HG03064 (cell line): ENCODE data around the gene C15orf39.
"Not testable (repeated sequence)": the region's sequence is repeated elsewhere in the genome, so short reads cannot be mapped to it uniquely, and the experiment has no call there.

ENCODE experiments used
- ATAC-seq: cut with Tn5 transposase; IDR thresholded peaks from one replicate; pipeline ENCODE4 v1.9.1; 2021; ENCODE audit warnings: low read depth; ENCODE audit not compliant: unreplicated experiment

The C15orf39 gene

DNA sequence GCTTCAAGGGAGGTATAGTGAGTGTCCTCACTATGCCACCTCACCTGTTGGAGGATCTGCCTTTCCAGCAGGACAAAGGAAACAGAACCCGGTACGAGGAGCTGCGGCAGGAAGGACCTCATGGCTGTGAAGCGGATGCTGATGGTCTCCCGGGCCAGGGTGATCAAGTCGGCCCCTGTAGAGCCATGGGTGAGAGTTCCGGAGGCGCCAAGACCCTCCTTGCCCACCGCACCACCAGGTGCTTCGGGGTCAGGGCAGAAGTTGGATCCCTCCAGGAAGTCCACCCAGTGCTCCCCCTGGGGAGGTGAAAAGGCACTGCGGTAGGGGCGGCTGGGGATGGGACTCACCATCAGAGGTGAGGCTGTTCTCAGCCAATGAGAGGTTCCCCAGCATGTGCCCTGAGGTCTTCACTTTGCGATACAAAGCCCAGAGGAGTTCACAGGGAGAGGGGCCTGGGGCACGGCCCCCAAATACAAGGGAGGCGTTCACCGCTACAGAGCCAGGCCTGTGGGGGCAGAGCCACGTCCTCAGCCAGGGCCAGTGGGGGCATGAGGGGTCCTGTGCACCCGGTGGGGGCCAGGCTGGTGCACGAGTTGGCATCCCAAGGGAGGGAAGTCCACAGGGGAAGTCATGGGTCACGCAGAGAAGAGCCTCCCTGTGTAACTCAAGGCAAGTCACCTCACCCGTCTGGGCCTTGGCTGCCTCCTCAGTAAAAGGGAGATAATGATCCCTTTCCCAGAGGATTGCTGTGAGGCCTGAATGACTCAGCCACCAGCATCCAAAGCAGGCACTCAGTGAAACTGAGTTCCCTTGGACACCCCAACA, 27.7 kb downstream of the C15orf39 start:
- no peak for ATAC-seq

DNA sequence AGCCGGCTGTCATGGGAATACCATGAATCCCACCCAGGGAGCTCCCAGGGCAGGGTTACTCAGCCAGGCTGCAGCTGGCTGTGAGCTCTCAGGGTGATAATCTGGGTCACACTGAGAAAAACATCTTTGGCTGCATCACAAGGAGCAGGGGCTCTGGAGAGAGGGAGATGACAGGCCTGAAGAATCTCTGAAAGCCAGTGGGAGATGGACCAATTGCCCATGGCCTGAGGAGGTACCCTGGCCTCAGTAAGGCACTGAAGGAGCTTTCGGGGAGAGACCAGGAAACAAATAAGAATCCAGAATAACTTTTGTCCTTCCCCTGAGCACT, 28.3 kb downstream of the C15orf39 start:
- ATAC-seq: no peak

DNA sequence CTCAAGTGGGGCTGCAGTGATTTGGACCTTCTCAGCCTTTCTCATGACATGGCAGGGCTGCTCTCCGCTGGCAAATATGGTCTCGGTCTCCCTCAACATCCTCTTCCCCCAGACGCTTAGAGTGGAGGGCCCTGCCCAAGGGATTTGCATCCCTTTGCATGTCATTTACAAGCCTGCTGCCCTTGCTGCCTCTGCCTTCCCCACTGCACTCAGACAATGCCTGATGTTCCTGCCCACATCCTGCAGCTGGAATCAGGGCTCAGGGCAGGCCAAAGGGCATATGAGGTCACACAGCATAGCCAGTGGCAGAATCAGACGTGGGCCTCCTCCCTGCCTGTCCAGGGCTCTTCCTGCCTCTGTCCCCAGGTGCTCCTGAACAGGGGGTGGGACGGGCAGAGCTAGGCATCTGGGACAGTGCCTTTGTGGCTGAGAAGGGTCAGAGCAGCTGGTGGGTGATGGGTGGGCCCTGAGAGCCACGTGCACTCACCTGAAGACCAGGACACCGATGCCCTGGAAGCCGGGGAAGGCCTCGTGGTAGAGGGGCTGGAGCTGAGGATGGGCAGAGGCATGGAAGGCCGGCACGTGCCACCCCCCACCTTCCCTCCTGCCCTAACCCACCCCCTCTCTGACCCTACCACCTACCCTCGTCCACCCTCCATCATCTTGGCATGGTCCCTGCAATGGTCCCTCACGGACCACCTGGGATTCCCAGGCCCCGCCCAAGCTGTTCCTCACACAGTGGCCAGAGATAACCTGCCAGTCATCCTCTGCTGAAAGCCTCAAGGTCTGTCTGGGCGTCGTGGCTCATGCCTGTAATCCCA, 29.1 kb downstream of the C15orf39 start:
- ATAC-seq: no peak

GRCh38 chr15:75231836-75232235, 30.2 kb downstream of the C15orf39 start:
- ATAC-seq: no peak

GRCh38 chr15:75232252-75232813, 30.7 kb downstream of the C15orf39 start:
- ATAC-seq: no peak

GRCh38 chr15:75232826-75233503, 31.3 kb downstream of the C15orf39 start:
- no peak for ATAC-seq

DNA sequence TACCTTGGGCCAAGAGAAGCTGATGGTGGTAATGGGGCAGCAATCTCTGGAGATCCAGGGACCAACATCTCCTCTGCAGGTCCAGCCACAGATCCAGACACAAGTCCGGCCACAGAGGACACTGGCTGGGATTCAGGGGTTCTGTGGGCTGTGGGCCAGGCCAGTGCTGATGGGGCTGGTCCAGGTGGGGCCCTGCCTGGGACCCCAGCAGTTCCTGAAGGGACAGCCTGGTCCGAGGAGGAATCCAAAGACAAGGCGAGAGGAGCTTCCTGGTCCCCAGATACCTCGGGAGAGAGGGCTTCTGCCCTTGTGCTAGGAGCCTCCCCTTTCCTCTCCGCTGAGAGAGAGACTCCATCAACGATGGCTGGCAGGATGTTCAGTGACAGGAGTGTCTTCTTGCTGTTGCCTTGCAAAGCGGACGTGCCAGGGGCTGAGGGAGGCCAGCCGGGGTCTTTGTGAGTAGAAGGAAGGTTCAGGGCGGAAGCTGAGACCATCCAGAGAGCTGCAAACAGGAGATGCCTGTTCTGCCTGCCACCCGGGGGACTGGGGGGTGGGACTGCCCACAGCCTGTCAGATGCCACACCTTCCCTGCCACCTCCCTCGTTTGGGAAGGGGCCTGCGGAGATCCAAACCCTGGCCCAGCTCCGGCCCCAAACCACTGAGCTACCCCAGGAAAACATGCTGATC, 32.0 kb downstream of the C15orf39 start:
- no peak for ATAC-seq

- no peak for ATAC-seq
These were observed 32.6 kb downstream of the C15orf39 start for GRCh38 chr15:75234191-75234810.

DNA sequence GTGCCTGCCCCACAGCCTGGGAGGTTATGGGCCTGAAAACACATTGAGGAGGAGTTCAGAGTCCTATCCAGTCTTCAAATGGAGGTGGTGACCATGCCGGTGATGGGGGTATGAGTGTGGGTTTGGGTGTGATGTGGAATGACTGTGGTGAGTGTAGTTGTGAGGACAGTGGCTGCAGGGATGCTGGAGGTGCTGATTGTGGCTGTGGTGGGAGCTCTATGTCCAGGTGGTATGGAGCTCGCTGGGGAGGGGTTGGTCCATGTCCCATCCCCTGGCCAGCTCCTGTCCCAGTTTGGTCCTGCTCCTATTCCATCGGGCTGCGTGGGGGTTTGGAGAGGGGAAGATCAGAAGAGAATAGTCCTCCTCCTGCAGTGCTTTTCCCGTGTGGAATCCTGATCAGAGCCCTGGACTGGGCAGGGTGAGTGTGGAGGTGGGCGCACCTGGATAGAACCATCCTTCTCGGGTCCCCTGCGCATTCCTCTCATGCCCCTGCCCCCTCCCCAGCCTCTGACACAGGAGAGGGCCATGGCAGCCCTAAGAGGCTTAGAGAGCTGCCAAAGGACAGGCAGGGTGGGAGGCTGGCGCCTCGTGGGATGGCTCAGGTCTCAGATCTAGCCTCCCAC, 33.5 kb downstream of the C15orf39 start:
- ATAC-seq: no peak

- no peak for ATAC-seq
These were observed 34.4 kb downstream of the C15orf39 start for GRCh38 chr15:75235760-75236729.

DNA sequence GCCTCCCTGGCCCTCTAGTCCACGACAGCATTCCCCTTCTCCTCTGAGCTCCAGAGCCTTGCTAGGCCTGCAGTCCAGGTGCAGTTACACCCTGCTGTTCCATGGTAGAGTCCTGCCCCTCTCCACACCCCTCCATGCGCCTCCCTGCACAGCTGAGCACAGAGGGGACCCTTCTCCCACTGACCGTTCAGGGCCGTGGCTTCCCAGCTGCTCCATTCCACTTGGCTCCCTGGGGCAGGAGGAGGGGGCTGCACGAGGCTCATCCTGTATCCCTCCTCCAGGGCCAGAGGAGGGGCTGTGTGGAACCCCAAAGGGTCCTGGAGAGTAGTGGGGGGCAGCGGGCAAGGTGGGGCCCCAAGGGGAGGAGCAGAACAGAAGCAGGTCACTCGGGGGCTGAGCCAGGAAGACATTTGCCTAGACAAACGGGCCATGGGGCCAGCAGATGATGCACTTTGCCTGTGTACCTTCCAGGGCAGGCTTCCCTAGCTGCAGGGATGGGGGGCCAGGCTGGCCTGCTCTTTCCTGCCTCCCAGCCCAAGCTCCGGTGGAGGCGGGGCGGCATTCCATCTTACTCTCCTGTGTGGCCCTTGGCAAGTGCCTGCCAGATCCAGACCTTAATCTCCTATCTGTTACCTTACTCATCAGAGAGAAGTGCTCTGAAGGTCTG, 35.8 kb downstream of the C15orf39 start:
- no peak for ATAC-seq

DNA sequence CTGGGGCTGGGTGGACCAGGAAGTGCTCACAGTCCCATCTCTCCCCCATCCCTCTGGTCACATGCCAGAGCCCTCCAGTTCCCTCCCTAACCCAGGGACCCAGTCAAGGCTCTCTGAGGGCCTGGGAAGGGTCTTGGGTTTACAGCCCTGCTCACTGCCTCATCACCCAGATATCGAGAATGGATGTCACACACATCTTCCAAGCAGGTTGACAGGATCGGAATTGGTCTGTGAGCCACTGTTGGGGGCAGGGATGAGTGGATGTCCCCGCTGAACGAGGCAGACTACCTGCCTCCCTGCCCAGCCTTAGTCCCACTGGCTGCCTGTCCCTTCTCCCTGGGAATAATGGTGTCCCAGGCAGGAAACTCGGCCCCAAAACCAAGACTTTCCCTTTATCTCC, 36.5 kb downstream of the C15orf39 start:
- ATAC-seq: no peak

DNA sequence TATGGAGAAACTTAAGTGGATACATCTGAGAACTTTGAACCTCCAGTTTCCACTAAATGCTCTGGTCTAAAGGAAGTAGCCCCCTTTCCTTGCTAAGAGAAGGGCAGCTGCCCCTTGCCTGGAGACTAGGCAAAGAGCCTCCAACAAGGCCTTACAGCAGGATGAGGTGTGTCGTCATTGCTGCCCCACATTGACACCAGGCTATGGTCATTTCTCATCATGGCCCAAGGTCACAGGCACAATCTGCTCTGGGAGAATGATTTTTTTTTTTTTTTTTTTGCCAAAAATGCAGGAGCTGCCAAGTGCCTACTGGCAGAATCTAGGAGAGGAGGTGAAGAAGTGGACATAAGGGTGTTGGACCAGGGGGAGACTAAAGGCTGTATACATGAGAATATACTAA, 44.1 kb downstream of the C15orf39 start:
- not testable (repeated sequence) for ATAC-seq

GRCh38 chr15:75248991-75249390, 47.3 kb downstream of the C15orf39 start:
- ATAC-seq: not testable (repeated sequence)

DNA sequence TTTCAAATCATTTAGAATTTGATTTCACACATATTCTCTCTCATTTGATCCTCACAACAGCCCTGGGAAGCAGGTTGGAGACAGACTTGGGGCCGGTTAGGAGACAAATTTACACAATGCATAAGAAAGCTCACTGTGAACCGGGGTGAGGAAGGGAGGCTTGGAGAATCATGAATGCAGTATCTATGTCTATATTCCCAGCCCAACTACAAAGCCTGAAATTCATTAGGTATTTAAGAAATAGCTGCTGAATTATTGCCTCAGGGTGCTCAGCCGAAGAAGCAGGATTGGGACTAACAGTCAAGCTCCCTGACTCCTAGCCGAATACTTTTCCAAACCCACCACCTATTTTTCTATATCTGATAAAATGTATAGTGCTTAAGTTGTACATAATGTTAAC, 48.0 kb downstream of the C15orf39 start:
- ATAC-seq: no peak

- not testable (repeated sequence) for ATAC-seq
These were observed 49.7 kb downstream of the C15orf39 start for GRCh38 chr15:75251343-75251742.

- not testable (repeated sequence) for ATAC-seq
These were observed 50.6 kb downstream of the C15orf39 start for GRCh38 chr15:75252285-75252684.

- not testable (repeated sequence) for ATAC-seq
These were observed 56.4 kb downstream of the C15orf39 start, which contains the start of gene GOLGA6C for GRCh38 chr15:75258034-75258433. TSS of gene GOLGA6C (plus strand) at chr15:75258334. CDS start at chr15:75258599, 265 bp downstream.
